ENCODE results near the gene IFNAR2.
"Not testable (repeated sequence)": the region's sequence is repeated elsewhere in the genome, so short reads cannot be mapped to it uniquely, and the experiment has no call there.

DNA sequence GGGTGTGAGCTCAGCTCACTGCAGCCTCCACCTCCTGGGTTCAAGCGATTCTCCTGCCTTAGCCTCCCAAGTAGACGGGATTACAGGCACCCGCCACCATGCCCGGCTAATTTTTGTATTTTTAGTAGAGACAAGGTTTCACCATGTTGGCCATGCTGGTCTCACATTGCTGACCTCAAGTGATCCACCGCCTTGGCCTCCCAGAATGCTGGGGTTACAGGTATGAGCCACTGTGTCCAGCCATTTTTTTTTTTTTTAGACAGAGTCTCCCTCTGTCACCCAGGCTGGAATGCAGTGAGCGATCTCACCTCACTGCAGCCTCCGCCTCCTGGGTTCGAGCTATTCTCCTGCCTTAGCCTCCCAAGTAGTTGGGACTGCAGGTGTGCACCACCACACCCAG, 13.1 kb downstream of the IFNAR2 start:
- TF ChIP-seq, protein P1, sequence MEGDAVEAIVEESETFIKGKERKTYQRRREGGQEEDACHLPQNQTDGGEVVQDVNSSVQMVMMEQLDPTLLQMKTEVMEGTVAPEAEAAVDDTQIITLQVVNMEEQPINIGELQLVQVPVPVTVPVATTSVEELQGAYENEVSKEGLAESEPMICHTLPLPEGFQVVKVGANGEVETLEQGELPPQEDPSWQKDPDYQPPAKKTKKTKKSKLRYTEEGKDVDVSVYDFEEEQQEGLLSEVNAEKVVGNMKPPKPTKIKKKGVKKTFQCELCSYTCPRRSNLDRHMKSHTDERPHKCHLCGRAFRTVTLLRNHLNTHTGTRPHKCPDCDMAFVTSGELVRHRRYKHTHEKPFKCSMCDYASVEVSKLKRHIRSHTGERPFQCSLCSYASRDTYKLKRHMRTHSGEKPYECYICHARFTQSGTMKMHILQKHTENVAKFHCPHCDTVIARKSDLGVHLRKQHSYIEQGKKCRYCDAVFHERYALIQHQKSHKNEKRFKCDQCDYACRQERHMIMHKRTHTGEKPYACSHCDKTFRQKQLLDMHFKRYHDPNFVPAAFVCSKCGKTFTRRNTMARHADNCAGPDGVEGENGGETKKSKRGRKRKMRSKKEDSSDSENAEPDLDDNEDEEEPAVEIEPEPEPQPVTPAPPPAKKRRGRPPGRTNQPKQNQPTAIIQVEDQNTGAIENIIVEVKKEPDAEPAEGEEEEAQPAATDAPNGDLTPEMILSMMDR (IDR thresholded peaks at IDR 0.05): not testable (repeated sequence)
- not testable (repeated sequence) for TF ChIP-seq ZFX (IDR thresholded peaks at IDR 0.05; ENCODE audit: borderline replicate concordance)

All from 22Rv1 (cell line).